Endodermal cell (in vitro differentiated cells): Measurements from ENCODE around the gene SLC35E3. TPM values are rescaled to one million over a fixed set of nuclear protein-coding genes. Genes with fewer than 3 reads are reported as not detected.

Source experiments
- DNase-seq: peaks from one replicate; pipeline ENCODE4 v3.0.0-alpha.2; 2017
- H3K27ac ChIP-seq: 2 replicates; pipeline ENCODE4 v1.5.1; 2013; ENCODE audit warnings: mild to moderate bottlenecking, low read depth, low read length, moderate library complexity
- H3K27me3 ChIP-seq: 2 replicates; pipeline ENCODE4 v1.6.1; 2013; ENCODE audit warnings: mild to moderate bottlenecking, low read length, moderate library complexity; ENCODE audit not compliant: insufficient read depth, control insufficient read depth, poor library complexity, severe bottlenecking
- H3K36me3 ChIP-seq: 2 replicates; pipeline ENCODE4 v1.7.0; 2013; ENCODE audit warnings: mild to moderate bottlenecking, low read length, moderate library complexity; ENCODE audit not compliant: control insufficient read depth, insufficient read depth
- H3K4me1 ChIP-seq: one replicate; pipeline ENCODE4 v1.7.0; 2013; ENCODE audit warnings: low read length; ENCODE audit not compliant: control insufficient read depth, insufficient read depth
- H3K4me3 ChIP-seq: 2 replicates; pipeline ENCODE4 v1.5.1; 2013; ENCODE audit warnings: mild to moderate bottlenecking, low read length, moderate library complexity
- H3K9ac ChIP-seq: 2 replicates; pipeline ENCODE4 v1.6.1; 2013; ENCODE audit warnings: mild to moderate bottlenecking, low read length, moderate library complexity; ENCODE audit not compliant: poor library complexity, severe bottlenecking; ENCODE audit errors: extremely low read depth
- H3K9me3 ChIP-seq: 2 replicates; pipeline ENCODE4 v1.6.1; 2013; ENCODE audit warnings: mild to moderate bottlenecking, low read length, moderate library complexity; ENCODE audit not compliant: control insufficient read depth
- H3K27ac Mint-ChIP-seq: 2 replicates; pipeline ENCODE4 v1.8.0; 2020; ENCODE audit warnings: mixed read lengths
- H3K27me3 Mint-ChIP-seq: 2 replicates; pipeline ENCODE4 v1.8.0; 2021; ENCODE audit warnings: mild to moderate bottlenecking, mixed read lengths; ENCODE audit not compliant: insufficient read depth
- H3K36me3 Mint-ChIP-seq: 2 replicates; pipeline ENCODE4 v1.8.0; 2020; ENCODE audit warnings: low read depth, mixed read lengths
- H3K4me1 Mint-ChIP-seq: 2 replicates; pipeline ENCODE4 v1.8.0; 2020; ENCODE audit warnings: mixed read lengths
- H3K4me3 Mint-ChIP-seq: 2 replicates; pipeline ENCODE4 v1.8.0; 2020; ENCODE audit warnings: mild to moderate bottlenecking, moderate library complexity, mixed read lengths
- H3K9me3 Mint-ChIP-seq: 2 replicates; pipeline ENCODE4 v1.8.0; 2020; ENCODE audit warnings: mild to moderate bottlenecking, mixed read lengths
- CTCF ChIP-seq: fragments of 200-600 bp; sonication (generic); conservative IDR thresholded peaks from 2 replicates; pipeline ENCODE4 v1.5.0; 2021; ENCODE audit warnings: antibody characterized with exemption, mild to moderate bottlenecking
- WGBS, 2 experiments: methylation state at CpG; one replicate each; pipeline versions ENCODE4 v1.1.5 to v1.1.7; 2013; ENCODE audit warnings: missing lambda C conversion rate in 2 of 2, mixed read lengths in 1 of 2; ENCODE audit not compliant: insufficient coverage in 1 of 2, insufficient read length in 1 of 2; 5-methylcytosine and 5-hydroxymethylcytosine counted together
- total RNA-seq, 2 donors: library from RNA; stranded (reverse); fragmentation: NEBNext Ultra II Directional in 1 of 2; extraction: Animal tissue kit (Norgen Biotek cat#: 25700) in 1 of 2; gene quantifications; 2 replicates in 1 of 2; 3 replicates in 1 of 2; pipeline ENCODE4 v1.2.1, GENCODE V29; 2021

The SLC35E3 gene
- total RNA-seq, 2 donors from 2014 or later: 12.6 to 12.7 TPM

- Mint-ChIP-seq H3K27me3 (no peaks in the 10 kb centered on the region), H3K36me3 (peaks cover 5% of the 10 kb centered on the region), H3K27ac (peak overlapping the region; percentile 93), H3K4me1 (peaks cover 22% of the 10 kb centered on the region), H3K4me3 (peak overlapping the region; percentile 95), H3K9me3 (no peaks in the 10 kb centered on the region)
- DNase-seq: peak; percentile 68
- H3K4me3 ChIP-seq: no peak overlapping the region
- TF ChIP-seq CTCF: no peak
- H3K36me3 ChIP-seq: peaks cover 1% of the 10 kb centered on the region
- H3K27me3 ChIP-seq: no peaks in the 10 kb centered on the region
- WGBS, 2 experiments: 86 to 88% methylated on average over 3 to 5 of the region's 5 CpGs
- H3K4me1 ChIP-seq: peaks cover 3% of the 10 kb centered on the region
- H3K27ac ChIP-seq: no peak overlapping the region
- H3K9me3 ChIP-seq: no peaks in the 10 kb centered on the region
- H3K9ac ChIP-seq: peak overlapping the region; percentile 7
These were observed 58.1 kb downstream of the SLC35E3 start for GRCh38 chr12:68803948-68804656.

GRCh38 chr12:68804657-68805591 is 58.9 kb downstream of the SLC35E3 start:
- peaks cover 22% of the 10 kb centered on the region for H3K4me1 Mint-ChIP-seq
- peak overlapping the region; percentile 95 for H3K4me3 Mint-ChIP-seq
- peak overlapping the region; percentile 93 for H3K27ac Mint-ChIP-seq
- H3K27ac ChIP-seq: no peak overlapping the region
- peak overlapping the region; percentile 7 for H3K9ac ChIP-seq
- WGBS, 2 experiments: 87 to 93% methylated on average over 15 to 32 of the region's 32 CpGs
- H3K36me3 Mint-ChIP-seq: peaks cover 13% of the 10 kb centered on the region
- no peaks in the 10 kb centered on the region for H3K9me3 ChIP-seq
- peak; percentile 90 for DNase-seq
- H3K27me3 ChIP-seq: no peaks in the 10 kb centered on the region
- H3K4me3 ChIP-seq: peak overlapping the region; percentile 36
- no peaks in the 10 kb centered on the region for H3K9me3 Mint-ChIP-seq
- no peaks in the 10 kb centered on the region for H3K27me3 Mint-ChIP-seq
- peaks cover 9% of the 10 kb centered on the region for H3K36me3 ChIP-seq
- TF ChIP-seq CTCF: no peak
- peaks cover 3% of the 10 kb centered on the region for H3K4me1 ChIP-seq

- Mint-ChIP-seq H3K36me3 (peaks cover 17% of the 10 kb centered on the region), H3K4me1 (peaks cover 22% of the 10 kb centered on the region), H3K27ac (peak overlapping the region; percentile 93), H3K27me3 (no peaks in the 10 kb centered on the region), H3K9me3 (no peaks in the 10 kb centered on the region), H3K4me3 (peak overlapping the region; percentile 95)
- Histone ChIP-seq H3K36me3 (peaks cover 12% of the 10 kb centered on the region), H3K9me3 (no peaks in the 10 kb centered on the region), H3K27me3 (no peaks in the 10 kb centered on the region), H3K4me1 (peaks cover 3% of the 10 kb centered on the region), H3K4me3 (peak overlapping the region; percentile 36), H3K27ac (no peak overlapping the region), H3K9ac (no peak overlapping the region)
- DNase-seq: no peak
- 94% methylated on average over 5 to 7 of the region's 7 CpGs for WGBS, 2 experiments
- no peak for TF ChIP-seq CTCF
These were observed 59.7 kb downstream of the SLC35E3 start for GRCh38 chr12:68805592-68806120.
